Amniotic epithelial cell (primary cell): ENCODE results near the gene POLH.

Experiments used
- DNase-seq: peaks from one replicate; pipeline ENCODE4 v3.0.0-alpha.2; 2010; ENCODE audit warnings: low read depth

Gene POLH

GRCh38 chr6:43606019-43606418 is 30.0 kb downstream of the POLH start:
- DNase-seq: no peak

- DNase-seq: peak; percentile 76
Observed at GRCh38 chr6:43608310-43608763, 32.4 kb downstream of the POLH start.

DNA sequence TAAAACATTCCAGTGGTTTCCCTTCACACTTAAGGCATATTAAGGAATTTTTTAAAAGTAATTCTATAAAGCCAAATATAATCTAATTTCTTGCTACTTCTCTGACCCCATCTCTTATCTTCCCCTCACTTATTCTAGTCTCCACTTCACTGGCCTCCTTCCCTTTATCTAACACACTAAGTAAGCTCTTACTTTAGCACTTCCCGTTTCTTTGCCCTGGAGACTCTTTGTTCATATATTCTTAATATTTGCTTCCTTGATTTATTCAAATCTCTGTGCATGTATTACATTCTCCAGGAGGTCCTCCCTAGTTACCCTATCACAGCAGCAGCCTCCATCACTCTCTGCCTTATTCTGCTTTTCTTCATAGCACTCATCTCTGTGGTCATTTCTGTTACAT is 32.8 kb downstream of the POLH start:
- no peak for DNase-seq

- DNase-seq: peak; percentile 63
Observed at GRCh38 chr6:43609402-43609801, 33.4 kb downstream of the POLH start.

DNA sequence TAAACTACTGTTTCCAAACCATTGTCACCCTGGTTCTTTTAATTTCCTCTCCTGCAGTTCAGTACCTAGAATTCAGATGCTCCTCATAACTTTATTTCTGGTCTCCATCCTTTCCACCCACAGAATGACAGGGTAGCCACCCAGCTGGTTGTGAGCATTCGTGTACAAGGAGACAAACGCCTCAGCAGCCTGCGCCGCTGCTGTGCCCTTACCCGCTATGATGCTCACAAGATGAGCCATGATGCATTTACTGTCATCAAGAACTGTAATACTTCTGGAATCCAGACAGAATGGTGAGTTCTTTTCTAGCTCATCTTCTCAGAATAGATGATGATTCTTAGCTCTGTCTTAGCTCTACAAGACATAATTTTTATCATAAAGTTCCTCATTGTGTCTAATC is 34.4 kb downstream of the POLH start:
- peak; percentile 27 for DNase-seq

GRCh38 chr6:43613721-43614395 is 37.9 kb downstream of the POLH start:
- DNase-seq: no peak

GRCh38 chr6:43614396-43614730 is 38.4 kb downstream of the POLH start:
- DNase-seq: no peak

GRCh38 chr6:43616725-43617472 is 40.9 kb downstream of the POLH start:
- DNase-seq: no peak

GRCh38 chr6:43621078-43621835 is 45.3 kb downstream of the POLH start:
- DNase-seq: no peak

DNA sequence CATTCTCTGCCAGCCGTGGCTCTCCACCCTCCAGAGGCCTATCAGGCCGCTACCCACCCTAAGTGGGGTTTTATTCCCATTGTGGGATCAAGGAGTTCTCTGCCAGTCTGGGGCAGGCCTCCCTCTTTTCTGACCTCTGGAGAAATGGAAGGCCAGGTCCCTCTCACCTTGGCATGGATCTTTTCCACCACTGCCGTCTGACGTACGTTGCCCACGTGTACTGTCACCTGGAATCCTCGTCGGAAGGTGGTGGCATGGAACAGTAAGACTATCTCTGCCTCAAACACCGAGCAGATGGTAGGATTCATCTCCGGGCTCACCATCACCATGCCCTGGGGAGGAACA is 45.8 kb downstream of the POLH start:
- DNase-seq: no peak

DNA sequence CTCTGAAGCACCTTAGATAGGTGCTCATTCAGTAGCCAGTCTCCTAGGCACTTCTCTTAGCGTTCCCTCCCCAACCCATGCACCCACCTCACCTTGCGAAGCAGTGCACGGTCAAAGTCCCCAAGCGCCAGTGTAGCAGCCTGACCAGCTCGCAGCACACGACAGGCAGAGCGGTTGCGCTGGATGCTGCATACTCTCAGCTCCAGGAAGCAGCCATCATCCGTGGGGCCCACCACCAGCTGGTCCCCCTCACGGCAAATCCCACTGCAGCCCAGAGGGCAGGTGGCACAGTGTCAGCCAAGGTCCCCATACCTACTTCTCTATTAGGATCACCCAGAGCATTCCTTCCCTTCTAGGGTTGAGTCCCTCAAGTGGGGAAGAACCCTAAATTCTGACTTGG is 46.6 kb downstream of the POLH start:
- DNase-seq: no peak

DNA sequence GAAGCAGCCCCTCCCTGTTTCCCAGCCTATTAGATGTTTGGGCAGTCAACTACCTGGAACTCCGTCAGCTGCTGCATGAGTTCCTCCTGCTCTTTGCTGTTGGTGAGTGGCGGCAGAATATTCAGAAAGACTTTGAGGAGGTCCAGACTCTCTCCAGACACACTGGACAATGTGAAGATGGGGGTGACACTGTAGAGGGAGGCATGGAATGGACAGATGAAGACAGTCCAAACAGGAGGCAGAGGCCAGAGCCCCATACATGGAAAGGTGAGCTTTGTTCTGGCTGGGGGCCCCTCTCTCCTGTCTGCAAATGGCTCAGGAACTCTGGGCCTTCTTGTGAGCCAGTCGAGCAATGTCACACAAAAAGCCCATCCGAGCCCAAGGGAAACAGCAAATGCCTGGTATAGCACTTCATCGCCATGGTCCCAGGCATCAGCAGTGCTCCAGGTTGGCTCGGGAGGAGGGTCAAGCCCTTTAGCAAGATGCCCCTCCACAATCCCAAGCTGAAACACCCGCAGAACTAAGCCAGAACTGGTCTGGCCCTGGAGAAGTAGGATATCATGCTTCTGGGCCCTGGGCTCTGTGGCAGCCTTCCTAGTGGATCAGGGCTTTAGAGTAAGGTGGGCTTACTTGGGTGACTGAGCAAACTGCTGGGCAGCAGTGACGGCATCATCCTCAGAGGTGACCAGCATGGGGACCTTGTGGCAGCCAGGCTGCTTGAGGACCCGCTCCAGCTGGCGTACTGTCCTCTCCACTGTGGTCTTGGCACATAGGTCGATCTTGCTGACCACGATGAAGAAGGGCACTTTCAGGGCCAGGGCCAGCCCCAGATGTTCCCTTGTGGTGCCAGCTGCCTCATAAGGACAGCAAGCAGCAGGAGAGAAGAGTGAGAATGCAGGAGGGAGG is 48.1 kb downstream of the POLH start:
- DNase-seq: no peak

GRCh38 chr6:43624786-43625288 is 48.9 kb downstream of the POLH start:
- no peak for DNase-seq

GRCh38 chr6:43625393-43625992 is 49.5 kb downstream of the POLH start:
- no peak for DNase-seq

DNA sequence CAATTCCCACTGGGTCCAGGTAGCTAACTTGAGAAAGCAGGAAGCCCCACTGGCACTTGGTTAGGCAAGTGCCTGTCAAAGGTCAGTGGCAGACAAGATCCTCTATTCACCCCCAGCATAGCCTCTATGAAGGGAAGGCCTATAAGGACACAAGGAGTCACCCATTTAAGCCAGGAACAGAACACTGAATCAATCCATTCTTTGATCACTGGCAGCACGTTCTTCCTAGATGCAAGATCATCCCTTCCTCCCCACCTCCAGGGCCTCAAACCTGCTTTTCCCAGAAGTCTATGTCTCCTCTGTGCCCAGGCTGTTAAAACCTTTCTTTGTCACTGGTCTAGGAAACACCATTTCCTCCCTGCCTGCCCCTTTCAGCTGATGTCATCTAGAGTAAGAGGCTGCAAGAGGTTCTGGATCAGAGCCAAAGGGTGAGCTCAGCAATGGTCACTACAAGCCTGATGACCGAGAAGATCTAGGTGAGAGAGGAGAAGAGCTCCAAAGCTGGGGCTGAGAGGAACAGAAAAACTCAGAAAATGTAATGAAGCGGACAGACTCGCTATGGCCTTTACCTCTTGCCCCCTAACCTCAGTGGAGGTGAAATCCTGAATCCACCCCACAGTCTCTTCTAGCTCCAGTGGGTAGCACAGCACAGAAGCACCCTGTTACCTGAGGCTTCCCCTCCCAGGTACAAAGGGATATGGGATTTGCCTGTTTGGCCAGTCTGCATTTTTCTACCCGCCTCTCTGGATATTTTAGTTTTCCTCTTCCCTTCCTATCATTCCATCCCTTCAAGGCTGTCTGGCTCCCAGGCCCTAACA is 51.2 kb downstream of the POLH start:
- peak; percentile 94 for DNase-seq

DNA sequence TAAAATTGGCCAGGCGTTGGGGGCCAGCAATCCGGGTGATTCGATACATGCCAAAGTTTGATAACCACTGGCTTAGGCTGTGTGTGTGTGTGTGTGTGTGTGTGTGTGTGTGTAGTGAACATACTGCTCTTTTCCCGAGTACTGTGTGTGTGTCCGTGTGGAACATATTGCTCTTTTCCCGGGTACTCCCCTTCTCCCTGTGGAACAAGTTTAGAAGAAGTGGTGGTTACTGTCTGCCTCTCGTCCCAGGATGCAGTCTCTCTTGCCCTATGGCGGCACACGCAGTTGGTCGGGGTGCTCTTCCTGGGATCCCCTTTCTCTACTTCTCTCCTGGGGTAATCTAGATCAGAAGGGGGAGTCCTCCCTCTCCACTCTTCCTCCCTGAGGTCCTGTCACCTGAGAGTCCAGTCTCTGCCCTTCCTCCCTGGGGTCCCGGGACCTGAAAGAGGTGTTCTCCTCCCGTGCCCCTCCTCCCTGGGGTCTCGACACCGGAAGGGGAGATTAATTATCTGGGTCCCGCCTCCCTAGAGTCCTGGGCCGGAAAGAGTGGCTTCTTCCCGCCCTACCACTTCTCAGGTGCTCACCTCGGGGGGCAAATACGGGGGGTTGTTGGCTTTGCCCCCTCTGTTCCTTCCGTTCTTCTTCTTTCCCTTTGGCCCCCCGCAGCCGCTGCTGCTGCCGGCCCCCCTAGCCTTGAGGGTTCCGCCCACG is 52.6 kb downstream of the POLH start:
- peak; percentile 38 for DNase-seq

DNA sequence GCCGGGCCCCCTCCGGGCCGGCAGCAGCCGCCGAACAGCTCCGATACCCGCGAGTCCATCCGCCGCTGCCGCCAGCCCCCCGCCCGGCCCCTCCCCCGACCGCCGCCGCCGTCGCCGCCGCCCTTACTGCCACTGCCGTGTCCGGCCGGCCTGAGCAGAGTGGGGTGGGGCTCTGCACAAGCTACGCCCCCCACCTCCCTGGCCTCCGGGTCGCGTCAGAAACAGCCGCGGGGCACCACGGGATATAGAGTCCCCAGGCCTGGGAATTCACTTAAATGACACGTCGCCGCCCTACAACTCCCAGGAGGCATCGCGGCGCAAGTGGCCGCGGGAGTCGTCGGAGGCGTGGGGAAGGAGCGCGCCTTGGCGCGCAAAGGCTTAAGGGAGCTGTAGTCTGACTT is 53.1 kb downstream of the POLH start, which contains the start of gene GTPBP2:
Gene GTPBP2 (minus strand): TSS at position 161 of the 401 bp plus-strand sequence. CDS start 102 bp downstream, at position 59.
- peak; percentile 99 for DNase-seq

GRCh38 chr6:43629505-43630300 is 53.7 kb downstream of the POLH start:
- DNase-seq: peak; percentile 98
